NCI-H748 (cell line): ENCODE measurements around the gene PCOLCE2.
"Not testable (repeated sequence)": the region's sequence is repeated elsewhere in the genome, so short reads cannot be mapped to it uniquely, and the experiment has no call there.

ENCODE experiments used
- DNase-seq: peaks from one replicate; lab custom pipeline; 2025; ENCODE audit not compliant: unreplicated experiment; lab: John Stamatoyannopoulos, UW

PCOLCE2 gene

GRCh38 chr3:142902356-142902755 is 13.5 kb upstream of the PCOLCE2 start:
- no peak for DNase-seq

GRCh38 chr3:142898346-142899213 is 9.7 kb upstream of the PCOLCE2 start:
- DNase-seq, result no peak

- no peak for DNase-seq
Measured at GRCh38 chr3:142897807-142898206, 8.9 kb upstream of the PCOLCE2 start.

- no peak for DNase-seq
Measured at GRCh38 chr3:142896996-142897395, 8.1 kb upstream of the PCOLCE2 start.

GRCh38 chr3:142896201-142896755 is 7.4 kb upstream of the PCOLCE2 start:
- DNase-seq, result no peak

- no peak for DNase-seq
Measured at GRCh38 chr3:142894493-142894892, 5.6 kb upstream of the PCOLCE2 start.

- DNase-seq, result no peak
Measured at GRCh38 chr3:142892714-142893113, 3.8 kb upstream of the PCOLCE2 start.

GRCh38 chr3:142890592-142890991 is 1.7 kb upstream of the PCOLCE2 start:
- DNase-seq, result no peak

- DNase-seq, result no peak
Measured at GRCh38 chr3:142889212-142890014, 530 bp upstream of the PCOLCE2 start.

GRCh38 chr3:142888099-142888480 is 793 bp downstream of the PCOLCE2 start:
- peak; percentile 61 for DNase-seq

- DNase-seq, result no peak
Measured at GRCh38 chr3:142886940-142887339, 1.9 kb downstream of the PCOLCE2 start.

GRCh38 chr3:142886021-142886420 is 2.9 kb downstream of the PCOLCE2 start:
- DNase-seq, result no peak

- DNase-seq, result no peak
Measured at GRCh38 chr3:142884531-142884930, 4.4 kb downstream of the PCOLCE2 start.

GRCh38 chr3:142883534-142883933 is 5.3 kb downstream of the PCOLCE2 start:
- not testable (repeated sequence) for DNase-seq

GRCh38 chr3:142881445-142882224 is 7.2 kb downstream of the PCOLCE2 start:
- no peak for DNase-seq

GRCh38 chr3:142878649-142879300 is 10.1 kb downstream of the PCOLCE2 start:
- no peak for DNase-seq

GRCh38 chr3:142876417-142876816 is 12.5 kb downstream of the PCOLCE2 start:
- no peak for DNase-seq

- no peak for DNase-seq
Measured at GRCh38 chr3:142875583-142876207, 13.2 kb downstream of the PCOLCE2 start.

- no peak for DNase-seq
Measured at GRCh38 chr3:142875099-142875498, 13.8 kb downstream of the PCOLCE2 start.

- not testable (repeated sequence) for DNase-seq
Measured at GRCh38 chr3:142868382-142868781, 20.5 kb downstream of the PCOLCE2 start.
